ENCODE measurements around the gene DDC. TPM values are rescaled to one million over a fixed set of nuclear protein-coding genes. Genes with fewer than 3 reads are reported as not detected.

DDC gene
- total RNA-seq, 1 donor from 2014 or later = not detected

DNA sequence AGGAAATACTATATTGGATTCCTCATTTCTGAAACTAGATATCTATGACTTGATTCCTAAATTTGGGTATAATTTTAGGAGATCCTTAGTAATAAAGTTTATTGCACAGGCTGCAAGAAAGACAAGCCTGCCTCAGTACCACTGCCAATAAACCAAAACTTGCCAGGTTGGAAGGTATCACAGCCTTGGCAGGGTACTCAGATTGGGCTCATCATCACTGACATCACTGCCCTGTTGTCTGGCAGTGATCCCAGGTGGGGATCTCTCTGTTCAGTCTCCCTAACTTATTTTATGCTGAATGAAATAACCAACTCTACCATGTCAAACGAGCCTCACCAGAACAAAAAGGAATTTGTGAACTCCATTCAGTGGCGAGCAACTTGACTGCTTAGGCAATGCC is 133.9 kb downstream of the DDC start:
- DNase-seq (ENCODE audit: low spot score) = no peak
- Mint-ChIP-seq H3K9me3 (ENCODE audit: low read depth) (no peaks in the 10 kb centered on the region), H3K36me3 (ENCODE audit: low read depth) (no peaks in the 10 kb centered on the region), H3K27me3 (ENCODE audit: low read depth) (no peaks in the 10 kb centered on the region), H3K4me3 (ENCODE audit: unreplicated experiment) (no peak overlapping the region), H3K4me1 (ENCODE audit: low read depth) (peaks cover 7% of the 10 kb centered on the region), H3K27ac (ENCODE audit: unreplicated experiment) (no peak overlapping the region)
- no peak for TF ChIP-seq CTCF (IDR thresholded peaks at IDR 0.05)

GRCh38 chr7:50428911-50429310 is 136.3 kb downstream of the DDC start:
- Mint-ChIP-seq H3K4me3 (ENCODE audit: unreplicated experiment) (no peak overlapping the region), H3K4me1 (ENCODE audit: low read depth) (no peaks in the 10 kb centered on the region), H3K27me3 (ENCODE audit: low read depth) (no peaks in the 10 kb centered on the region), H3K36me3 (ENCODE audit: low read depth) (no peaks in the 10 kb centered on the region), H3K27ac (ENCODE audit: unreplicated experiment) (no peak overlapping the region), H3K9me3 (ENCODE audit: low read depth) (no peaks in the 10 kb centered on the region)
- no peak for TF ChIP-seq CTCF (IDR thresholded peaks at IDR 0.05)
- DNase-seq (ENCODE audit: low spot score) = no peak

GRCh38 chr7:50427518-50427917 is 137.7 kb downstream of the DDC start:
- no peak overlapping the region for H3K27ac Mint-ChIP-seq (ENCODE audit: unreplicated experiment)
- no peak for DNase-seq (ENCODE audit: low spot score)
- H3K36me3 Mint-ChIP-seq (ENCODE audit: low read depth) = no peaks in the 10 kb centered on the region
- no peak overlapping the region for H3K4me3 Mint-ChIP-seq (ENCODE audit: unreplicated experiment)
- no peaks in the 10 kb centered on the region for H3K4me1 Mint-ChIP-seq (ENCODE audit: low read depth)
- no peak for TF ChIP-seq CTCF (IDR thresholded peaks at IDR 0.05)
- H3K9me3 Mint-ChIP-seq (ENCODE audit: low read depth) = no peaks in the 10 kb centered on the region
- H3K27me3 Mint-ChIP-seq (ENCODE audit: low read depth) = no peaks in the 10 kb centered on the region

GRCh38 chr7:50426280-50427045 is 138.7 kb downstream of the DDC start:
- no peak for DNase-seq (ENCODE audit: low spot score)
- H3K27ac Mint-ChIP-seq (ENCODE audit: unreplicated experiment) = no peak overlapping the region
- H3K4me1 Mint-ChIP-seq (ENCODE audit: low read depth) = no peaks in the 10 kb centered on the region
- TF ChIP-seq CTCF (IDR thresholded peaks at IDR 0.05) = no peak
- H3K36me3 Mint-ChIP-seq (ENCODE audit: low read depth) = no peaks in the 10 kb centered on the region
- H3K9me3 Mint-ChIP-seq (ENCODE audit: low read depth) = no peaks in the 10 kb centered on the region
- H3K4me3 Mint-ChIP-seq (ENCODE audit: unreplicated experiment) = no peak overlapping the region
- no peaks in the 10 kb centered on the region for H3K27me3 Mint-ChIP-seq (ENCODE audit: low read depth)

GRCh38 chr7:50425318-50425717 is 139.9 kb downstream of the DDC start:
- H3K4me1 Mint-ChIP-seq (ENCODE audit: low read depth) = no peaks in the 10 kb centered on the region
- H3K9me3 Mint-ChIP-seq (ENCODE audit: low read depth) = no peaks in the 10 kb centered on the region

More at GRCh38 chr7:50425318-50425717, 139.9 kb downstream of the DDC start:
- DNase-seq (ENCODE audit: low spot score) = no peak
- TF ChIP-seq CTCF (IDR thresholded peaks at IDR 0.05) = no peak
- no peak overlapping the region for H3K27ac Mint-ChIP-seq (ENCODE audit: unreplicated experiment)
- H3K4me3 Mint-ChIP-seq (ENCODE audit: unreplicated experiment) = no peak overlapping the region
- H3K36me3 Mint-ChIP-seq (ENCODE audit: low read depth) = no peaks in the 10 kb centered on the region
- no peaks in the 10 kb centered on the region for H3K27me3 Mint-ChIP-seq (ENCODE audit: low read depth)
